Activated CD8-positive, alpha-beta memory T cell treated with anti-CD3 and anti-CD28 coated beads, Interleukin-2, amount 50 U/mL, for 1 hour (primary cell): Measurements from ENCODE around the gene CCDC77.

ENCODE experiments used
- DNase-seq: peaks from one replicate; pipeline ENCODE4 v3.0.0-alpha.2; 2020; ENCODE audit errors: extremely low read depth

The CCDC77 gene

DNA sequence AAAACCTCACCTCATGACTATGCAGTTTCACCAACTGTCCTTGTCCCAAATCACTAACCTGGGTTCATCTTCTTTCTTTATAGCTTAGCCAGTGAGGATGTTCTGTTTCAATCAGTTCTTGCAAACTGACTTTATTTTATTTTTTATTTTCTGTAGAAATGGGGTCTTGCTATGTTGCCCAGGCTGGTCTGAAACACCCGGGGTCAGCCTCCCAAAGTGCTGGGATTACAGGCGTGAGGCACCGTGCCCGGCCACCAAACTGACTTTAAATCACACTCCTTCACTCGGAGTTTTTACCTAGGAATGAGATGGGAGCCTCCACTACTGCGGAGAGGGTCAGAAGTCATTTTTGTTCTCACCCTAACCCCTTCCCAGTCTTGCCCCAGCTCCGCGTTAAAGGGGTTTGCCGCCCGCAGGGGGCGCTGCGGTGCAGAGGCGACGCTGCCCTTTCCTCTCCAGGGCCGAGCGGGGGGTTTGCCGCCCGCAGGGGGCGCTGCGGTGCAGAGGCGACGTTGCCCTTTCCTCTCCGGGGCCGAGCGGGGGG is 51.3 kb downstream of the CCDC77 start:
- no peak for DNase-seq

DNA sequence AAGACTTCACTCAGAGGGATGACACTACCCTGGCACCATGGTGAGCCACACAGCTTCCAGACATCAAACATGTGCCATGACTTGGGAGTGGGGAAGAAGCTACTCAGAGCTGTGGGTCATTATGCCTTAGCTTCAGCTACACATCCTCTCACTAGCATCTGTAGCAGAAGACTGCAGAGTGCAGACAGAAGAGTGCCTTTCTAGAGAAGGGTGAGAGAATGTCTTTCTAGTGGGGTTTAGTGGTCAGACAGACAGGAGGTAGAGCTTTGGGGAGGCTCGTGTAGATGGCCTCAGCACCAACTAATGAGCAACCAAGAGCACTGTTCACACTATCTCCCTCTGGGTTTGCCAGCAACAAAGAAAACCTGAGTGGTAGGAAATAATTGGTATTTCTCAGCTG is 53.4 kb downstream of the CCDC77 start:
- DNase-seq = no peak

DNA sequence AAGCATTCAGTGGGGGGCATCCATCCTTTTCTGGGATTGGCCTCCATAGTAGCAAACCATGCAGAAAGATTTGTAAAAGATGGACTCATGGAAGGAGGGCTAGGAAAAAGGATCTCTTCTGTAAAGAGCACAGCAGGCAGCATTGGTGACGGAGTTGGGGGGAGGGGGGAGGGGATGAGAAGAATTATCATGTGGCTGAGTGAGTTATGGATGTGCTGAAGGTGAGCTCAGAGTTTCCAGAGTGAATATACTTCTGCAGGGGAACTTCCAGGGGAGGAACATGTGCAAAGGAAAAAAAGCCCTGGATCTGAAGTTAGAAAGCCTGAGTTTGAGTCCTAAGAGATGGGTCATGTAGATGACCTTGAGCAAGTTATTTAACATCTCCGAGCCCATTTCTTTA is 54.4 kb downstream of the CCDC77 start:
- no peak for DNase-seq

DNA sequence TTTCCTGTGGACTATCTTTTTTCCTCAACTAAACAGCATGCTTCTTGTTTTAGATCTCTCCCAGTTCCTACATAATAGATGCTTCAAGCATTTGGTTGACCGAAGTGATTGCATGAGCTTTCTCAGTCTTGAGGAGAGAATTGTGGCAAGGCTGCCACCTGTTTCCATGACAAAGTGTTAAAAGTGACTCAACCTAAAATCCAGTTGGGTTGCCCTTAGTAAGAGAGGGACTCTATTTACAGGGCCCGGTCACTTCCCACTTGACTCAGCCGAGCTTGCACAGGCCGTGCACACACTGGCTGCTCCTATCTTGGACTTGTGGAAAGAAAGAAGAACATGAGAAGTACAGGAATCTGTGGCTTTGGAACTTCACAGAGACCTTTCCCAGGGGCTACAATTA is 56.2 kb downstream of the CCDC77 start:
- DNase-seq = no peak

DNA sequence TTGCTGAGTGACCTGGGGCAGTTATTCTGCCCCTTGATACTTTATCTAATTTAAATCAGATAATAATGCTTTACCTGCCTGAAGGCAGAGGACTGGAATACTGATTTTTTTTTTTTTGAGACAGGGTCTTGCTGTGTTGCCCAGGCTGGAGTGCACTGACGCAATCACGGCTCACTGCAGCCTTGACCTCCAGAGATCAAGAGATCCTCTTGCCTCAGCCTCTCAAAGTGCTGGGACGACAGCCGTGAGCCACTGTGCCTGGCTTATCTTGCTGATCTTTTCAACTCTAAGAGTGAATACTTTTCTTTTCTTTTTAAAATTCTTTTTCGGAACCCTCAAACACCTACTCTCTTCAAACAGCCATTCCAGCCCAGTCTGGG is 57.6 kb downstream of the CCDC77 start:
- DNase-seq = no peak

DNA sequence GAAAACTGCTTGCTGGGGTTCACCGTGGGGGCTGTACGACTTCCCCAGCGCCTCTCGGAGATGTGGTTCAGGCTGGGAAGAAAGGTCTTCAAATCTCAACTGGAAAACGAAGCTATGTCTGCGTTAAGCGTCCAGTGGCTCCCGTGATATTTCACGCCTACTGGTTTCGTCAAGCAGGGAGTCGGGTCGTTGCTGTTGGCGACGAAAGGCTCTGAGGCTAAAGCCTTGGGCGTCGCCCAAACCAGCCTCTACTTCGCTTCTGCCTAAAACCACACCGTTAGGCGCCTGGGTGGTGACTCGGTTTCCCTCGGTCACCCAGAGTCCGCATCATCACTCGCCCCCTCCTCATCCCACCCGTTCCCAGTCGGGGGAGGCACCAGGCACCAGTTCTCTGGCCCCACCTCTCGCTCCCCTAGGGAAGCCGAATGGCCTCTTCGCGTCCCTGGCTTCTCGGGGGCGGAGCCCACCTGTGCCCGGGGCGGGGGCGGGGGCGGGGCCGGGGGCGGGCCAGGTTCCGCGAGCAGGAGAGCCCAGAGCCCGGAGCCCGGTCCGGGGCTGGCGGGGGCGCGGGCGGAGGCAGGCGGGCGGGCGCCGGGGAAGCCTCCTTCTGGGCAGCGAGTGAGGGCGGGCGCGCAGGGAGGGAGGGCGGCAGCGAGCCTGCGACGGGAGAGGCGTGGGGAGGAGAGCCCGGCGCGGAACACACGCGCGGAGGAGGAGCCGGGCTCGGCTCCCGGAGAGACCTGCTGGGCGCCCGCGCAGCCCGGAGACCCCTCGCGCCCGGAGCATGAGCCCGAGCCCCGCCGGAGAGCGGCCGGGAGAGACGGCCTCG is 58.2 kb downstream of the CCDC77 start, which contains the start of gene B4GALNT3:
Gene B4GALNT3, plus strand, starts transcription at position 510 of the 829 bp plus-strand sequence. CDS start 438 bp downstream, outside the sequence.
- DNase-seq = no peak

DNA sequence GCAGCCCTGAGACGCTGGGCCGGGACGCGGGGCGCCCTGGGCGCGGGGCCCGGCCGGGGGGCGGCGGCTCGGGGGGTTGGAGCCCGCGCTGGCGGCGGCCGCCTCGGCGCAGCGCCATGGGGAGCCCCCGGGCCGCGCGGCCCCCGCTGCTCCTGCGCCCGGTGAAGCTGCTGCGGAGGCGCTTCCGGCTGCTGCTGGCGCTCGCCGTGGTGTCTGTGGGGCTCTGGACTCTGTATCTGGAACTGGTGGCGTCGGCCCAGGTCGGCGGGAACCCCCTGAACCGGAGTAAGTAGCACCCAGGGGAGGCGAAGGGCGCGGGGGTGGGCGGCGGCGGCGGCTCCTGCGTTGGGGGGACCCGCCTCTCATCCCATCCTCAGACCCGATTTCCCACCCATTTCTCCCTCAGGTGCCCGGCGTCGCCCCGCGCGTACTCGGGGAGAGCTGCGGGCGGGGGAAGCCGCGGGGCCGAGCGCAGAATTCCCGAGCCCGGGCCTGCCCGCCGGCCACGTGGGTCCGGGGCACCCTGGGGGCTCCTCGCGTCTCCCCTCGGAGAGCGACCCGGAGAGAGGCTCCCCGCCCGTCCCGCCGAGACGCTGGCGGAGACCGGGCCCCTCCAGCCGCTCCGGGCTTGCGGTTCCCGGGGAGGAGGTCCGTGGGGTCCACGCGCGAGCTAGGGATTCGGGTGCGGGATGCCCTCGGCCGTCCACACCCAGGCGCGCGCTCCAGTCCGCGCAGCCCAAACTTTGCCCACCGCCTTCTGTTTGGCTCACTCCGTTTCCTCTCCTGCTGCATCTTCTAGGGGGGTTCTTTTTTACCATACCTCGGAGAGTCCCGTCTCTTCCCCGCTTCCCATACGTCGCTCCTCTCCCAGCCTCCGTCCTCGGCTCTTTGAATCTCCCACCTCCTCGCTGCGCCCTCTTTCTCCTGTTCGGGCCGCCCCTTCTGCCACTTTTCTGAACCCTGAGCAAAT is 59.1 kb downstream of the CCDC77 start:
- DNase-seq = no peak

DNA sequence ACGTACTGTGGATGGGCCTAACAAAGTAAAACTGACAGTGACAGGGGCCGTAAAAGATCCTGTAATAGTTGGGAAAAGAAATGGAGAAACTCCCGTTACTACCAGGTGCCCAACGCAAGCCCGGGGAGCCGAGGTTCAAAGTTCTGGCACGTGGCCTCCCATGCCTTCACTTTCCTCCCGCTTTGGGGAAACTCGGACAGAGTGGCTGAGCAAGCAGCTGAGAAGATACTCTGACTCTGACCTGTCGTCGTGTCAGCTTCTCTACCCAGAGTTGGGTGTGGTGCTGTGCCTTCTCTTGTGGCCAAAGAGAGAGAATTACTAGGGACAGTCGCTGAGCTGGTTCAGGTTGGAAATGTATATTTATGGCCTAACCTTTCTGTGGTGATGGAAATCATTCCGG is 60.0 kb downstream of the CCDC77 start:
- no peak for DNase-seq

DNA sequence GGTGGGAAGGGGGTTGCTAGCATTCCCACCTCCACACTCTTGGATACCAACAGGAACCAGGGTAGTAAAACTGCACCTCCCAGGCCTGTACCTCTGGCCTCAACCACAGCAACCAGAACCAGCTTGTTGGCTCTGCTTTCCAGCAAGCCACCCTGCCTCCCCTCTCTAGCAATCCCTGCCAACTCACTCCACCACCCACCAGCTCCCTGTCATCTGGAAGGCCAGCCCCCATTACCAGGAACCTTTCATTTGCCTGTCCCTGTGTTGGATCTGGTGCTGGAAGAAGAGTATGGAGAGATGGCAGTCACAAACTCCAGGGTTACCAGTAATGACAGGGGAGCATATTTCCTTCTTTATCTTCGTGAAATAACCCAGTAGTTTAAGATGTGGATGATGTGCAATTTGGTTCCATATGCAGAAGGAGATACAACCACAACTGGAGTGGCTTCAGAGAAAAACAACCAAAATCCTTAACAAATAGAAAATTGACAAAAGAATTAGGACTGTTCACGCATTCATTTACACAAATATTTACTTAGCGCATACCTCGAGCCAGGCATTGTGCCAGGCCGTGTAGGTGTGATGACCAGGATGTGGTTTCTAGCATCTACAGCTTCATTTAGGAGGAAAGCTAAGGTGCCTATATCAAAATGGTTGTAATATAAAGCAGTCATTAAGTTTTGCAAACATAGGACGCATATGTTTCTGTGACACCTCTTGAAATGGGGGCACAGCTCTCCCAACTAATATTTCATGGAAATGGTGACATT is 61.7 kb downstream of the CCDC77 start:
- no peak for DNase-seq

DNA sequence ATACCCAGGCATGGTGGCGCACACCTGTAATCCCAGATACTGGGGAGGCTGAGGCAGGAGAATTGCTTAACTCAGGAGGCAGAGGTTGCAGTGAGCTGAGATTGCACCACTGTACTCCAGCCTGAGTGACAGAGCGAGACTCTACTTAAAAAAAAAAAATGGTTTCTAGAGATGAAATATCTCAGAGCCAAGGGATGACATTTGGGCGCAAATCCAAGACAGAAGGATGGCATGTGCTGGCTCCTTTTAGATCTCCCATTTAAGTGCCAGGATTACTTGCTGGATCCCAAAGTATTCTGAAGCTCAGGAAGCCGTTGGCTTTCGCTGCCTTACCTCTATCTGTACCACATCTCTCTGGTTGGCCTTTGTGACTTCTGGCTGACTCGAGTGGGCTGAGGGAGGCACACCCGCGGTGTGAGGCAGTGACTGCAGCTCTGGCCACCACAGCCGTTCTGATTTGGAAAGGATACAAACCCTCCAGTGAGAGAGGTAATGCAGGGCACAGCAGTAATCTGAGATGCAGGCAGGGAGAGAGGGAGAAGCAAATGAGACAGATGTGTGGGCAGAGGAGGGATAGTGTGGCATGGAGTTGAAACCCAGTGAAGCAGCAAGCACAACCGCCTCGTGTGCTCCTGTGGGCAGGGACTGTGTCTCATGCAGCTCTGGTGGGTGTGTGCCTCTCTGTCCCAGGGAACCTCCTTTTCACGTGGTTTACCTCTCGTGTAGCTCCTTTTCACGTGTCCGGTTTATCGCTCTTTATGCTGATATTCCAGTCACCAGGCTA is 63.2 kb downstream of the CCDC77 start:
- DNase-seq = no peak

DNA sequence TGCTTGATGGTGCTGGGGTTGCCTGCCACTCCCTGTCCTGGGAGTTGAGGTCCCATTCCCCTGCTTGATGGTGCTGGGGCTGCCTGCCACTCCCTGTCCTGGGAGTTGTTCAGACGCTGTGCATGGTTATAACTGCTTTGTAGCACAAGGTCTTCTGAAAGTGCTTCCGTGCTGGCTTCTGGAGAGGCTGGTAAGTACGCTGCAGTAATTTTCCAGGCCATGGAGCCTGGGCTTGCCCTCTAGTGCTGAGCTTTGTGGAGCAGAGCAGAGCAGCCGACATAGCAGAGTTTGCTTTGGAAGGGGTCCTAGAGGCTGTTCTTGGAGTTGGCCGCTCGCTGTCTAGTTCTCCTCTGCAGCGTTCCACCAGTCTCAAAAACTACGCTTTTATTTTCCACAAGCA is 64.6 kb downstream of the CCDC77 start:
- no peak for DNase-seq

DNA sequence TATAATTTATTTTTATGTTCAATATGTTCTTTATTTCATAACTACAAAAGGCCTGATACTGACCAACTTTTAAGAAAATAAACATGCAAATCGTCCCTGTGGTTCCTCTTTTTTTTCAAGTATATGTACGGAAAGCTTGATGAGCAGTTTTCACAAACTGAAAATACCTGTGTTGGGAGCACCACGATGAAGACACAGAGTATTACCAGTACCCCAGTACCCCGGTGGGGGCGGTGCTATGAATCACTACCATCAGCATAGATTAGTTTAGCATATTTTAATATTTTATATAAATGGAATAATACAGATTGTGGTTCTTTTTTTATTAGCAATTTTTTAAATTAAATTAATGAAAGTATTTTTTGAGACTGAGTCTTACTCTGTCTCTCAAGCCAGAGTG is 65.3 kb downstream of the CCDC77 start:
- DNase-seq = no peak

DNA sequence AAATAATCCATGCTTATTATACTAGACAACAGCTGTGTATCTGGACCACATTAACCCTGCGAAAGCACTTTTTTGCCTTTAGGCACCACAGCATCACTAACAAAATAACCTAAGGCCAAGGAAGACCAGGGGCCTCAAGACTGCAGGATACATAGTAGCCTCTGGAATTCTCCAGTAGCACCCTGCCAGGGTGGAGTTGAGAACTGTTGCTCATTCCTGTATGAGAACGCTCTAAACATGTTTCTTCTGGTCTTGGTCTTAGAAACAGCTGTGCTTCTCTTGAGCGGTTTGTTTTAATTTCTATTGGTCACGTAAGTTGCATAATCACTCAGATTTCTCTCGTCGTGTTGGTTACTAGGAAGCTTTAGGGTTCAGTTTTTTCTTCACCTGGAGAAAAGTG is 66.1 kb downstream of the CCDC77 start:
- no peak for DNase-seq

DNA sequence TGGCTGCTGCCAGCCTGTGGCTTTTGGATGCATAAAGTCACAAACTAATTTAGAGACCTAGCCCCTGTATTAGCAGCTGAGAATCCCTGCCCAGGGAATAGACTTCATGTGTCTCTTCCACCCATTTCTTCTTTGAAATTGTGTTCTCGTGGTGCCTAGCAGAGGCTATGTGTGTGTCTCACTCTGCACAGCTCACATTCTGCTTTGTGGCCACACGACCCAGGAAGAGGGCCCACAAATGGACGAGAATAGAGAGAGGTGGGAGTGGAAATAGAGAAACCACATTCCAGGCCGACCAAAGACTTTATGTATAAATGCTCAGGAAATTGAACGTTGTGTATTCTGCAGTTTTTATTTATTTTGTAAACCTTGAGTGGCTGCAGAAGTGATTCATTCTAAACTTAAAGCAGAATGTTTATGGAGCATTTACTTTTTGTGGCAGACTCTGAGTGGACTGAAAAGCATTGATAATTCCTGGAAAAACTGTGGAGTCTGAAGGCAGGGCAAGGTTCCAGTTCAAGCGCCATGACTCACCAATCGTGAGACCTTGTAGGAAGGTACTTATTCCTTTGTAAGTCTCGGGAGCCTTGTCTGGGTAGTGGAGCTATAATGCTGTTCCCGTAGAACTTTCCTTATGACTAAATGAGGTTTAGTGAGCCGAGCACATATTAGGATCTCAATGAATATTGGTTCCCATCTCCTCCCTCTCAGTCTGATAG is 67.4 kb downstream of the CCDC77 start:
- no peak for DNase-seq

DNA sequence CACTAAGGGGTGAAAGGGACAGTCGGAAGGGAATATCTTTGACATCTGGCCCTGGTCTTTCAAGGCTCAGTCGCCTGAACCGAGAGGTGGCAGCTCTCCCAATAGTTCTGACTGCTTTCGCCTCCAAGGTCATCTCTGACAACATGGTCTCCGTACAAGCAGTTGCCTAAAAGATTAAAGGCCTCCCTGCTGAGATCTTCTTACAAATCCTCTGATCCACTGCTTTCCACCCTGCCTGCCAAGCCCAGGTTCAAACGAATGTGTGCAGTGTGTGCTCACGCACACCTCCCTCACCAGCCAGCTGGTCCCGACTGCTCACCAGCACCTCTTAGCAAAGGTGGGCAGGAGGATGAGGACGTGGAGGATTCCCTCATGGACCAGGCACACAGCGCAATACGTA is 68.7 kb downstream of the CCDC77 start:
- no peak for DNase-seq

DNA sequence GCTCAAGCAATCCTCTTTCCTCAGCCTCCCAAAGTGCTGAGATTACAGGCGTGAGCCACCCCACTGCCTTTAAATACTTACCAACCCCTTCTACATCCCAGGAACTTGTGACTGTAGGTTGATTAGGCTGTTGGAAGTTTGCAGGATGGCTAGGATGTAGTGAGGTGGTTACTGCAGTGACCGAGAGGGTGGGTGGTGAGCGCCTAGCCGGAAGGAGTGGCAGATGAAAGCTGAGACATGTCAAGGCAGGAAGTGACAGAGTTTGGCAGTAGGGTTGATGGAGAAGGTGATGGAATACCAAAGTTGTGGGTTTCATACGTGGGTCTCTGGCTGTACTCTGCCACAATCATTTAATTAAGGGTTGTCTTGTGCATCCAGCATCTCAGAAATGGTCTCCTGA is 71.8 kb downstream of the CCDC77 start:
- DNase-seq = no peak

DNA sequence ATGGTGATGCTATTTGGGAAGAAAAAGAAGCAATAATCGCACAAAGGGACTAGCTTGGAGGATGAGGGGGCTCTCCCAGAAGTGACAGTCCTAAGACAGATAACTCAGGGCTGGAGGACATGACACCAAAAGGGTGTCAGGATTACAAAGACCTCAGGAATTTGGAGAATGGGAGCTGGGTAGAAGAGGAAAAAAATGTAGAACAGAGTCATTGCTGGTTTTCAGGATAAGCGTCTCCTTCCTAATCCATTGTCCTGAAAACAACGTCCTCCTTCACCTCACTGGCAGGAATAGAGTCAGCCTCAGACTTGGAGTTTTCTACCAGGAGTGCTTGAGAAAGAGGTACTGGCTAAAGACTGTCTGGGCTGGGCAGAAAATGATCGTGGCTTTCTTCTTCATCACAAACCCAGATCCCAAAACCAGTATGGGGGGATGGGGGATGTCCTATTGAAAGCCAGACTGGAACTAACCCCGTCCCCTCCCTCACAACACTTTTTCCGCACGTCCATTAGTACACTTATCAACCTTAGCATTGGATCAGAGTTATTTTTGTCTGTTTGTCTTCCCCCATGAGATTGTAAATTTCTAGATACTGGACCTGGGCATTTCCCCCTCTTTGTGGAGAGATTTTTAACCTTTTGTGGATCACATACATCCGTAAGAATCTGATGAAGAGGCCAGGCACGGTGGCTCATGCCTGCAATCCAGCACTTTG is 72.6 kb downstream of the CCDC77 start:
- DNase-seq = no peak

DNA sequence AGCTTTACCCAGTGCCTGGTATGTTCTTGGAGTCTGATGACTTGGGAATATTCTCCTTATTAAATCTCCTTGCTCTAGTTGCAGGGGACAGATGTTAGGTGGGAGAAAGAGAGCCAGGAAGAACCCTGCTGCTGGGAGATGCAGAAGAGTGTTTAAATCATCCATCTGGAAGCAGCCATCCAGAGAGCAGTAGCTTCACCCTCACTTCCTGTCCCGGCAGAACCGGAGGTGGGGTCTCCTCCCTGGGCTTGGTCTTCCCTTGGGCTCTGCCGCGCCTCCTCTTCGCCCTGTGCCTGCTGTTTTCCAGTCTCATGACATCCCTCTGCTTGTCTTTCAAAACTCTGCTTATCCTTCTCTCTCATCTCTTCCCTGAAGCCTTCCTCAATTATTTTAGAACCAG is 73.8 kb downstream of the CCDC77 start:
- DNase-seq = no peak

DNA sequence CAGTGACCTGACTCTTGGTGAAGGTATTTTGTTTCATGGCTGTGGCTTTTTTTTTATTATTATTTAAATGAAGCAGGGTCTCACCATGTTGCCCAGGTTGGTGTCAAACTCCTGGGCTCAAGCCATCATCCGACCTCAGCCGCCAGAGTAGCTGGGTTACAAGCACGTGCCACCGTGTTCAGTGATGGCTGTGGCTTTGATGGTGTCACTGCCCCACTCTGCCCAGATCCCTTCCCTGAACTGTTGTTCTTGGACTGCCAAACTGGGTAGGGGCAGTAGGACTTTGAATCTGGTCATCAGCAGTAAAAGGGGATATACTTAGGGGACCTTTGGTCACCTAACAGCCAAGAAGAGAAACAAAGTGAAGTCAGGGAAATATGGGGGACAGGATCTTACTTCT is 77.7 kb downstream of the CCDC77 start:
- no peak for DNase-seq
